Measurements from ENCODE around the gene FADS6.

FADS6 gene

GRCh38 chr17:74916851-74917199 is 23.4 kb upstream of the FADS6 start:
- TF ChIP-seq FOXP2 (optimal IDR thresholded peaks at IDR 0.05; ENCODE audit: borderline replicate concordance, extremely low read depth, extremely low read length, insufficient read depth), result no peak
- TF ChIP-seq POLR2AphosphoS5 (IDR thresholded peaks at IDR 0.05; ENCODE audit: low read depth, low read length), result no peak
- TF ChIP-seq SIN3A (IDR thresholded peaks at IDR 0.05; ENCODE audit: borderline replicate concordance, insufficient read depth, low read length), result no peak
- TF ChIP-seq TAF1 (IDR thresholded peaks at IDR 0.05; ENCODE audit: borderline replicate concordance, insufficient read depth, low read length), result no peak
- no peak for TF ChIP-seq REST (IDR thresholded peaks at IDR 0.05; ENCODE audit: insufficient read depth in 1 of 2, low read depth in 2 of 2, low read length in 2 of 2)

GRCh38 chr17:74916136-74916850 is 22.9 kb upstream of the FADS6 start:
- TF ChIP-seq SIN3A (IDR thresholded peaks at IDR 0.05; ENCODE audit: borderline replicate concordance, insufficient read depth, low read length), result no peak
- TF ChIP-seq FOXP2 (optimal IDR thresholded peaks at IDR 0.05; ENCODE audit: borderline replicate concordance, extremely low read depth, extremely low read length, insufficient read depth), result no peak
- TF ChIP-seq TAF1 (IDR thresholded peaks at IDR 0.05; ENCODE audit: borderline replicate concordance, insufficient read depth, low read length), result no peak
- TF ChIP-seq REST (IDR thresholded peaks at IDR 0.05; ENCODE audit: insufficient read depth in 1 of 2, low read depth in 2 of 2, low read length in 2 of 2), result no peak
- no peak for TF ChIP-seq POLR2AphosphoS5 (IDR thresholded peaks at IDR 0.05; ENCODE audit: low read depth, low read length)

GRCh38 chr17:74907012-74907411 is 13.6 kb upstream of the FADS6 start:
- no peak for TF ChIP-seq FOXP2 (optimal IDR thresholded peaks at IDR 0.05; ENCODE audit: borderline replicate concordance, extremely low read depth, extremely low read length, insufficient read depth)
- TF ChIP-seq SIN3A (IDR thresholded peaks at IDR 0.05; ENCODE audit: borderline replicate concordance, insufficient read depth, low read length), result no peak

GRCh38 chr17:74904687-74905409 is 11.4 kb upstream of the FADS6 start:
- TF ChIP-seq SIN3A (IDR thresholded peaks at IDR 0.05; ENCODE audit: borderline replicate concordance, insufficient read depth, low read length), result no peak
- no peak for TF ChIP-seq FOXP2 (optimal IDR thresholded peaks at IDR 0.05; ENCODE audit: borderline replicate concordance, extremely low read depth, extremely low read length, insufficient read depth)
- no peak for TF ChIP-seq POLR2AphosphoS5 (IDR thresholded peaks at IDR 0.05; ENCODE audit: low read depth, low read length)
- TF ChIP-seq REST (IDR thresholded peaks at IDR 0.05; ENCODE audit: insufficient read depth in 1 of 2, low read depth in 2 of 2, low read length in 2 of 2), result no peak
- TF ChIP-seq TAF1 (IDR thresholded peaks at IDR 0.05; ENCODE audit: borderline replicate concordance, insufficient read depth, low read length), result no peak

- TF ChIP-seq REST (IDR thresholded peaks at IDR 0.05; ENCODE audit: insufficient read depth in 1 of 2, low read depth in 2 of 2, low read length in 2 of 2) (no peak), POLR2AphosphoS5 (IDR thresholded peaks at IDR 0.05; ENCODE audit: low read depth, low read length) (no peak), SIN3A (IDR thresholded peaks at IDR 0.05; ENCODE audit: borderline replicate concordance, insufficient read depth, low read length) (no peak), TAF1 (IDR thresholded peaks at IDR 0.05; ENCODE audit: borderline replicate concordance, insufficient read depth, low read length) (no peak), FOXP2 (optimal IDR thresholded peaks at IDR 0.05; ENCODE audit: borderline replicate concordance, extremely low read depth, extremely low read length, insufficient read depth) (no peak)
Observed at GRCh38 chr17:74903671-74904070, 10.2 kb upstream of the FADS6 start.
